MM.1S (cell line): ENCODE data around the gene GFPT1.

Experiments used
- DNase-seq: peaks from one replicate; pipeline ENCODE4 v3.0.0-alpha.2; 2015
- H2AFZ ChIP-seq: fragments of 300-600 bp; sonication (generic); 2 replicates; pipeline ENCODE4 v1.6.0; 2016; ENCODE audit warnings: antibody characterized with exemption, low read length
- H3F3A ChIP-seq: fragments of 300-600 bp; sonication (generic); 2 replicates; pipeline ENCODE4 v1.6.1; 2016; ENCODE audit warnings: mild to moderate bottlenecking, antibody characterized with exemption, low read length, moderate library complexity, mixed read lengths; ENCODE audit not compliant: insufficient read depth
- H3K27ac ChIP-seq: fragments of 300-600 bp; sonication (generic); 2 replicates; pipeline ENCODE4 v1.5.1; 2016; ENCODE audit warnings: mild to moderate bottlenecking, low read length
- H3K27me3 ChIP-seq: fragments of 300-600 bp; sonication (generic); replicated peaks from 2 replicates; pipeline ENCODE4 v1.6.0; 2016; ENCODE audit warnings: low read length; ENCODE audit not compliant: insufficient read depth
- H3K36me3 ChIP-seq: fragments of 300-600 bp; sonication (generic); replicated peaks from 2 replicates; pipeline ENCODE4 v1.6.1; 2016; ENCODE audit warnings: mild to moderate bottlenecking, low read length, mixed read lengths; ENCODE audit not compliant: insufficient read depth
- H3K4me1 ChIP-seq: fragments of 300-600 bp; sonication (generic); 2 replicates; pipeline ENCODE4 v1.6.1; 2016; ENCODE audit warnings: low read length, mixed read lengths
- H3K4me2 ChIP-seq: fragments of 300-600 bp; sonication (generic); 2 replicates; pipeline ENCODE4 v1.6.0; 2016; ENCODE audit warnings: low read depth, low read length
- H3K4me3 ChIP-seq: fragments of 300-600 bp; sonication (generic); 2 replicates; pipeline ENCODE4 v1.5.1; 2016; ENCODE audit warnings: low read length, mixed read lengths
- H3K79me2 ChIP-seq: fragments of 300-600 bp; sonication (generic); 2 replicates; pipeline ENCODE4 v1.6.1; 2016; ENCODE audit warnings: mixed run types, low read length, mixed read lengths
- H3K9ac ChIP-seq: fragments of 300-600 bp; sonication (generic); 2 replicates; pipeline ENCODE4 v1.6.1; 2016; ENCODE audit warnings: low read length, mixed read lengths
- H3K9me2 ChIP-seq: fragments of 300-600 bp; sonication (generic); replicated peaks from 2 replicates; pipeline ENCODE4 v1.6.1; 2016; ENCODE audit warnings: mild to moderate bottlenecking, low read length, mixed read lengths; ENCODE audit not compliant: insufficient read depth
- H3K9me3 ChIP-seq: fragments of 300-600 bp; sonication (generic); replicated peaks from 2 replicates; pipeline ENCODE4 v1.6.1; 2016; ENCODE audit warnings: mild to moderate bottlenecking, low read length, mixed read lengths; ENCODE audit not compliant: insufficient read depth
- H4K20me1 ChIP-seq: fragments of 300-600 bp; sonication (generic); 2 replicates; pipeline ENCODE4 v1.6.1; 2016; ENCODE audit warnings: mild to moderate bottlenecking, low read length, moderate library complexity, mixed read lengths; ENCODE audit not compliant: insufficient read depth
- EZH2 ChIP-seq: fragments of 300-600 bp; sonication (generic); optimal IDR thresholded peaks from 2 replicates; pipeline ENCODE3; 2017; ENCODE audit warnings: low read depth, mild to moderate bottlenecking, antibody characterized with exemption, low read length, mixed read lengths
- EZH2phosphoT487 ChIP-seq: fragments of 300-600 bp; sonication (generic); IDR thresholded peaks from 2 replicates; pipeline ENCODE4 v1.6.1; 2018; ENCODE audit warnings: antibody characterized with exemption, low read length
- TF ChIP-seq, protein P1 (sequence below): fragments of 300-600 bp; sonication (generic); IDR thresholded peaks from 2 replicates; pipeline ENCODE4 v1.5.1; 2016; ENCODE audit warnings: antibody characterized with exemption, low read length, mixed read lengths

Gene GFPT1

DNA sequence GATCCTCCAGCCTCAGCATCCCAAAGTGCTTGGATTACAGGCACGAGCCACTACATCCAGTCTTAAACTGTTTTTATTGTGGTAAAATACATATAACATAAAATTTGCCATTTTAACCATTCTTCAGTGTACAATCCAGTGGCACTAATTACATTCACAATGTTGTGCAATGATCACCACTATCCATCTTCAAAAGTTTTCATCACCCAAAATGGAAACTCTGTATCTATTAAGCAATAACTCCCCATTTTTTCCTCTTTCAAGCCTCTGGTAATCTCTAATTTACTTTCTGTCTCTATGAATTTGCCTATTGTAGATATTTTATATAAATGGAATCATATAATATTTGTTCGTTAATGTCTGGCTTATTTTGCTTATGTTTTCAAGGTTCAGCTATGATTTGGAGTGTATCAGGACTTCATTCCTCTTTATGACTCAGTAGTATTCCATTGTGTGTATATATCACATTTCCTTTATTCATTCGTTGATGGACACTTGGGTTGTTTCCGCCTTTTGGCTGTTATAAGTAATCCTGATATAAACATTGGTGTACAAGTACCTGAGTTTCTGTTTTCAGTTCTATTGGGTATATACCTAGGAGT is 71.8 kb downstream of the GFPT1 start:
- Histone ChIP-seq H3K79me2 (no peaks in the 10 kb centered on the region), H4K20me1 (no peaks in the 10 kb centered on the region), H3K36me3 (no peaks in the 10 kb centered on the region), H3F3A (no peaks in the 10 kb centered on the region), H3K27me3 (no peaks in the 10 kb centered on the region), H3K27ac (no peak overlapping the region), H3K4me2 (no peak overlapping the region), H2AFZ (no peak overlapping the region), H3K9ac (no peak overlapping the region), H3K9me2 (no peaks in the 10 kb centered on the region), H3K9me3 (no peaks in the 10 kb centered on the region), H3K4me1 (no peaks in the 10 kb centered on the region), H3K4me3 (no peak overlapping the region)
- DNase-seq = no peak
- no peak for TF ChIP-seq EZH2
- TF ChIP-seq, protein P1, sequence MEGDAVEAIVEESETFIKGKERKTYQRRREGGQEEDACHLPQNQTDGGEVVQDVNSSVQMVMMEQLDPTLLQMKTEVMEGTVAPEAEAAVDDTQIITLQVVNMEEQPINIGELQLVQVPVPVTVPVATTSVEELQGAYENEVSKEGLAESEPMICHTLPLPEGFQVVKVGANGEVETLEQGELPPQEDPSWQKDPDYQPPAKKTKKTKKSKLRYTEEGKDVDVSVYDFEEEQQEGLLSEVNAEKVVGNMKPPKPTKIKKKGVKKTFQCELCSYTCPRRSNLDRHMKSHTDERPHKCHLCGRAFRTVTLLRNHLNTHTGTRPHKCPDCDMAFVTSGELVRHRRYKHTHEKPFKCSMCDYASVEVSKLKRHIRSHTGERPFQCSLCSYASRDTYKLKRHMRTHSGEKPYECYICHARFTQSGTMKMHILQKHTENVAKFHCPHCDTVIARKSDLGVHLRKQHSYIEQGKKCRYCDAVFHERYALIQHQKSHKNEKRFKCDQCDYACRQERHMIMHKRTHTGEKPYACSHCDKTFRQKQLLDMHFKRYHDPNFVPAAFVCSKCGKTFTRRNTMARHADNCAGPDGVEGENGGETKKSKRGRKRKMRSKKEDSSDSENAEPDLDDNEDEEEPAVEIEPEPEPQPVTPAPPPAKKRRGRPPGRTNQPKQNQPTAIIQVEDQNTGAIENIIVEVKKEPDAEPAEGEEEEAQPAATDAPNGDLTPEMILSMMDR = no peak
- no peak for TF ChIP-seq EZH2phosphoT487

DNA sequence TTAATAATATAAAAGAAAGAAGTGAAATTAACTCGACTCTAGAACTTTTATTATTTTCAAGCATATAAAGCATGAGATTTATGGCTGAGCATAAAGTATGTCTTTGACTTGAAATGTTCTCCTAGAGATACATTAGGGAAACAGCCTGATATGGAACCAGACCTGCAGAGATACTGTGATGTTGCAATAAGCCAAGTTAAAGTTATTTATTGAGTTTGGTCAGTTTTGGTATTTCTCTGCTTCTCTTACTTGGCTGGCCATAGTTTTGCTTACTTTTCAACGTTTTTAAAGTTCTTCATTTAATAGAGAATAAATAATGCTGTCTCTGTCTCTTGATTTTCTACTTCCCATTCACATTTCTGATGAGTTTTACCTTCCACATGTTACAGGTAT is 76.0 kb downstream of the GFPT1 start:
- H3K9ac ChIP-seq = no peak overlapping the region
- no peaks in the 10 kb centered on the region for H3F3A ChIP-seq
- H2AFZ ChIP-seq = no peak overlapping the region
- H3K36me3 ChIP-seq = no peaks in the 10 kb centered on the region
- no peaks in the 10 kb centered on the region for H3K9me2 ChIP-seq
- no peak overlapping the region for H3K4me3 ChIP-seq
- H3K4me2 ChIP-seq = no peak overlapping the region
- H3K9me3 ChIP-seq = no peaks in the 10 kb centered on the region
- no peaks in the 10 kb centered on the region for H3K4me1 ChIP-seq
- TF ChIP-seq, protein P1 = no peak
- TF ChIP-seq EZH2phosphoT487 (no peak), EZH2 (no peak)
- H4K20me1 ChIP-seq = no peaks in the 10 kb centered on the region
- H3K79me2 ChIP-seq = no peaks in the 10 kb centered on the region
- no peak for DNase-seq
- no peak overlapping the region for H3K27ac ChIP-seq
- H3K27me3 ChIP-seq = peaks cover 7% of the 10 kb centered on the region

DNA sequence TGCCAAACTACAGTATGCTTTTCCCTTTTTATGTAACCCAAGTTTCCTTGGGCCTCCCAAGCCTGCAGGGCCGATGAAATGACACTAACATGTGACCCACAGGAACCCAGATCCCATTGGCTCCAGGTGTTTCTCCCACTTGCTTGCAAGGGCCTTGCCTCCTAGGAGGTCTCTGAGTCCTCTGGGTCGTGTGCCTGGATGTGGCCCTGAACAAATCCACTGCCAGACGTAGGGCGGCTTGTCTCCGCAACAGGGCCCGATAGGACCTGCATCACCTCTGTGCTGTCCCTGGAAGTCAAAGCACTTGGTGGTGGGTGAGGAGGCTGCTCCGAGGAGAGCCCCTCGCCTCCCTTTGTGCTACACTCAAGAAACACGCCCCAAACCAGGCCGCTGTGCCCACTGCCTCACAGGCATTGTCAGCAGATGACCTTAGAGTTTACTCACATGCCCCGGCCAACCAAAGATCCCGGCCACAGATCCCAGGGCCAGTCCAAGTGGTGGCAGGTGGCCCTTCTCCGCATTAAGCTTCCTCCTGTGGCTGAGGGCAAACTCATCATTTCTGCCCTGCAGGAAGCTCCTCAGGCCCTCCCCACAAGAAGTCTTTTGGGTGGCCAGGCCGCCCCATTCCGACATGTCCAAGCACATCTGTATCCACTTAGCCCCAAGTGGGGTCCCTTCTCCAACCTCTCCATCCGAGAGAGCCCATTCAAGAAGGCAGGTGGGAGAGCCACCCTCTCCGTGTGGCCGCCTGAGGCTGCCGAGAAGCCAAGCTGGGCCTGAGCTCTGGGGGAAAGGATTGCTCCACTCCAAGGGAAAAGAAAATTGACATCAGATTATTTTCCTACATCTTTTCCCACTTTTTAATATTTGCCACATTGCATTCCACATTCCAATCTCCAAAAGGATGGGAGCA is 76.7 kb downstream of the GFPT1 start:
- Histone ChIP-seq H3K9me2 (no peaks in the 10 kb centered on the region), H3K4me2 (no peak overlapping the region), H2AFZ (no peak overlapping the region), H3F3A (no peaks in the 10 kb centered on the region), H3K9me3 (no peaks in the 10 kb centered on the region), H3K4me3 (no peak overlapping the region), H3K27me3 (peaks cover 11% of the 10 kb centered on the region), H3K36me3 (no peaks in the 10 kb centered on the region), H3K27ac (no peak overlapping the region), H3K9ac (no peak overlapping the region), H4K20me1 (no peaks in the 10 kb centered on the region), H3K4me1 (no peaks in the 10 kb centered on the region), H3K79me2 (no peaks in the 10 kb centered on the region)
- DNase-seq = no peak
- TF ChIP-seq EZH2 (no peak), EZH2phosphoT487 (no peak)
- TF ChIP-seq, protein P1 = no peak
